Ovary (tissue), 9 donors: ENCODE data around the gene SDR39U1. TPM values are rescaled to one million over a fixed set of nuclear protein-coding genes. Genes with fewer than 3 reads are reported as not detected.

Source experiments
- DNase-seq, 5 donors: peaks; one replicate each; pipeline ENCODE4 v3.0.0-alpha.2; 2019 to 2020
- H3K27ac ChIP-seq, 2 donors: fragments of 200-600 bp; one replicate each; pipeline versions ENCODE4 v1.5.1 to v1.8.0; 2019 to 2022
- H3K27me3 ChIP-seq: fragments of 200-600 bp; one replicate; pipeline ENCODE4 v1.8.0; 2022
- H3K36me3 ChIP-seq: fragments of 200-600 bp; sonication (generic); one replicate; pipeline ENCODE4 v1.5.1; 2019
- H3K4me1 ChIP-seq: one replicate; pipeline ENCODE4 v1.8.1; 2013; ENCODE audit warnings: mild to moderate bottlenecking, moderate library complexity; ENCODE audit not compliant: insufficient read depth
- H3K4me3 ChIP-seq: fragments of 200-600 bp; sonication (generic); one replicate; pipeline ENCODE4 v1.5.1; 2017
- H3K9me3 ChIP-seq, 2 donors: fragments of 200-600 bp in 1 of 2; sonication (generic) in 1 of 2; one replicate each; pipeline versions ENCODE4 v1.5.1 to v1.8.1; 2013 to 2019; ENCODE audit warnings: mild to moderate bottlenecking in 1 of 2, moderate library complexity in 1 of 2
- CTCF ChIP-seq, 3 donors: fragments of 450-650 bp in 2 of 3; fragments of 200-600 bp in 1 of 3; IDR thresholded peaks; one replicate each; pipeline versions ENCODE4 v1.5.1 to v1.8.0; 2016 to 2022; ENCODE audit warnings: antibody characterized with exemption in 3 of 3, mild to moderate bottlenecking in 1 of 3
- EP300 ChIP-seq: sonication (generic); formaldehyde crosslinking; IDR thresholded peaks from one replicate; pipeline ENCODE4 v1.6.1; 2017; ENCODE audit warnings: antibody characterized with exemption
- POLR2A ChIP-seq: fragments of 450-650 bp; IDR thresholded peaks from one replicate; pipeline ENCODE4 v1.6.1; 2017; ENCODE audit warnings: antibody characterized with exemption, mild to moderate bottlenecking, moderate library complexity
- WGBS, 3 donors: extraction: QIAGEN DNeasy Blood & Tissue Kit in 1 of 3; methylation state at CpG; one replicate each; pipeline versions ENCODE4 v1.1.5 to v1.1.7; 2013 to 2017; 5-methylcytosine and 5-hydroxymethylcytosine counted together
- intact Hi-C, 4 donors: fragments of 100-400 bp; cut with DNase I; formaldehyde crosslinking; loops; one replicate each; pipeline versions ENCODE4 v1.11.0 to v1.15.1; 2022 to 2023
- polyA plus RNA-seq, 2 donors: library from polyadenylated mRNA; stranded (reverse); fragments of 200-250 nt in 1 of 2; fragments of 350-450 nt in 1 of 2; fragmentation: Illumina TruSeq in 1 of 2; extraction: RNeasy Lipid Tissue Mini Kit (QIAGEN cat#74804) in 1 of 2; gene quantifications; one replicate each; pipeline ENCODE4 v1.2.3, GENCODE V29; 2013 to 2014
- total RNA-seq, 7 donors: library from RNA; depleted of rRNA in 2 of 7; stranded (reverse); fragments of >200 nt in 2 of 7; fragmentation: NEBNext Ultra II Directional in 3 of 7; extraction: Animal tissue kit (Norgen Biotek cat#: 25700) in 3 of 7; gene quantifications; one replicate each; pipeline versions ENCODE4 v1.1.0 to v1.2.4, GENCODE V29; 2016 to 2023
- donor health status: DM: no; HTN: no; CAD: no; lungs with moderate emphysema.
- donor health status: DM: no; HTN: no; CAD: no.
- donor health status: Bipolar disorder and iron deficiency.
- donor health status: DM: yes; HTN: yes; CAD: no.
- donor health status: DM: no; HTN: no; CAD: no.
- donor health status: DM: yes; HTN: yes; CAD: no.

SDR39U1 gene
- total and polyA plus RNA-seq, 9 donors = 33.4 to 68.8 (median 62.4) TPM

DNA sequence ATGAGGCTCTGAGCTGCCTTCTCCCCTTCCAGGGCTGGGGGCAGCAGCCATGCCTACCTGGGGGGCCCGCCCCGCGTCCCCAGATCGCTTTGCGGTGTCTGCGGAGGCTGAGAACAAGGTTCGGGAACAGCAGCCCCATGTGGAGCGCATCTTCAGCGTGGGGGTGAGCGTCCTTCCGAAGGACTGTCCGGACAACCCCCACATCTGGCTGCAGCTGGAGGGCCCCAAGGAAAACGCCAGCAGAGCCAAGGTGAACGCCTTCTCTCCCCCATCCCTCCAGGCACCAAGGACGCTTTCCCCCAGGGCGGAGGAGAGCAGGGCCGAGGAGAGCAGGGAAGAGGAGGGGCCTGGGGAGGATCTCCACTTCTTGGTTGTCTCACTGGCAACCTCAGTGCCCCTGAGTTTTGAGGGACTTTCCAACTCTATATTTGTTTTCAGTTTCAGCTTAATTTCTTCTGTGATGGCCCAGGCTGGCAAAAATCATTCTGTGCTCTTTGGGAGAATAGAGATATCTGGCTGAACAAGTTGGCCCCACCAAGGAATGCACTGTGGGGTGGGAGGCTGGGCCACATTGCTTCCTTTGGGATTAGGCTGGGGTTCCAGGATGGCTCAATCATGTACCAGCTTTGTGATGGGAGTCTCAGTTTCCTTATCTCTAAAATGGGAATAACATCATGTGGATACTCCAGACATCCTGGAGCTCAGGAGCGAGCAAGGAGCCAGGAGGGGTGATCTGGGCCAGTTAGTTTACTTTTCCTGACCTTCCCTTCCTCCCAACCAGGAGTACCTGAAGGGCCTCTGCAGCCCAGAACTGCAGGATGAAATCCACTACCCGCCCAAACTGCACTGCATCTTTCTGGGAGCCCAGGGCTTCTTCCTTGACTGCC, 11.7 kb downstream of the SDR39U1 start:
- Histone ChIP-seq H3K4me1 (peaks cover 11% of the 10 kb centered on the region), H3K27me3 (no peaks in the 10 kb centered on the region), H3K9me3 (no peaks in the 10 kb centered on the region), H3K4me3 (peak overlapping the region; percentile 71), H3K27ac (peak overlapping the region; percentile 92 to 99), H3K36me3 (no peaks in the 10 kb centered on the region)
- 3 to 6% (median 3%) methylated on average over 13 to 19 of the region's 19 CpGs for WGBS, 3 donors
- peak; percentile 61 to 82 (median 72) for DNase-seq
- TF ChIP-seq CTCF (IDR thresholded peaks at IDR 0.05) (no peak), POLR2A (no peak), EP300 (no peak)
- intact Hi-C loops = loop anchor here in 3 of 4 donors (2.0 to 5.0 kb wide), 3 partner anchors 64 to 189 kb away; partner anchors contain the start of gene TINF2 (in 1 of the 3)

DNA sequence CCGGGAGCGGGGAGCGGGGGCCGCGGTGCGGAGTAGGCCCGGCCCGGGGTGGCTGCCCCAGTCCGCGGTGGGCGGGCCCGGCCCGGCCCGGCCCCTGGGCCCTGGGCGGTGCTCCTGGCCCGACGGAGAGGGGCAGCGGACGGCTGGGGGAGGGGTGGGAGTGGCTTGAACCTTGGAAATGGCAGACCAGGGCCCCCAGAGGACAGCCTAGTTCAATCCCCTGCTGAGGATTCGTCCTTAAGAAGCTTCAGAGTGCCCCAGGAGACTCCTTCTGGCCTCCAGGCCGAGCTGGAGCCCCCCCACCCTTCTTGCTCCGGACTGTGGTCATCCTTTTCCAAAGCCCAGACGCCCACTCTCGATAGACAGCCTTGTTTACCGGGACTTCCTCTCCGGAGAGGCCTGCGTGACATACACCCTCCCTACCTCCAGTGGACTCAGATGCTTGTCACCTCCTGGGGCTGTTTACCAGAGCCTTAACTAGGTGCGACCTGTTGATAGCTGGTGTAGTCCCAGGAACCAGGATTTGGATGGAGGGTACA, 12.4 kb downstream of the SDR39U1 start:
- DNase-seq = peak; percentile 84 to 90 (median 88)
- Histone ChIP-seq H3K4me3 (peak overlapping the region; percentile 71), H3K36me3 (no peaks in the 10 kb centered on the region), H3K27ac (peak overlapping the region; percentile 92 to 99), H3K27me3 (no peaks in the 10 kb centered on the region), H3K9me3 (no peaks in the 10 kb centered on the region), H3K4me1 (peaks cover 11% of the 10 kb centered on the region)
- intact Hi-C loops = loop anchor here in 3 of 4 donors (2.0 to 5.0 kb wide), 3 partner anchors 63 to 188 kb away; partner anchors contain the start of gene TINF2 (in 1 of the 3)
- 0 to 1% (median 0%) methylated on average over 8 to 28 of the region's 28 CpGs for WGBS, 3 donors
- TF ChIP-seq EP300 (no peak), POLR2A (no peak), CTCF (IDR thresholded peaks at IDR 0.05) (no peak)

DNA sequence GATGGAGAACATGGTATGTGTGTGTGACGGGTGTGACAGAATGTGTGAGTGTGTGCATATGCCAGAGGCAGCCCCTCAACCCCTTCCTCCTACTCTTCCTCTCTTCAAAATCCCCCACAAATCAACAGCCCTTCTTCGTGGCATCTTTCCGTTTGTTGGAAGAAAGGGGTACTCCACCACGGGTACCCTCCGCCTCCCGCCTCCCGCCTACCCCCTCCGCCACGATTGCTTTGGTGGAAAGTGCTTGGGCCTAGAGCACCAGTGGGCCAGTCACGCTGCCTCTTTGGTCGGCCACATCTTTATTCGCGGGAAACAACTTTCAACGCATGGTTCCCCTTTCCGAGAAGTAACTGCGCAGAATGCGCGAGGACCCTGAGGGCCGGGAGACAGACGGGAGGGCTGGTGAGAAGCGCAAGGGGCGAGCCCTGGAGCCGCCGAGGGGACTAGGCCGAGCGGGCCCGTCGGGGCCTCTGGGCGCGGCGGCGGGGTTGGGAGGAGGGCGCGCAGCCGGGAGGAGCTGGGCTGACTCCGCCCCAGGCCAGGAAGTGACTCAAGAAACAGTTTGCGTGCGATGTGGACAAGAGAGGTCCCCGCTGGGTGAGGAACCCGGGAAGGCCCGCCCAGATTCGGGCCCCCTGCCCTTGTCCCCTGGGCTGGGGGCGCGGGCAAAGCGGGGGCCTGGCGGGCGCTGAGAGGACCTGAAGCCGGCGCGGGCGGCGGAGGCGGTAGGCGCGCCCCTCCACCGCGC, 13.0 kb downstream of the SDR39U1 start, which contains the start of the genes CBLN3 and KHNYN:
CBLN3 (minus strand) TSS at position 274 of the 748 bp plus-strand sequence. CDS start 614 bp downstream, outside the sequence.
KHNYN (plus strand) TSS at position 560 of the 748 bp plus-strand sequence. CDS start 777 bp downstream, outside the sequence.
- no peaks in the 10 kb centered on the region for H3K27me3 ChIP-seq

More for the DNA sequence above, 13.0 kb downstream of the SDR39U1 start, which contains the start of the genes CBLN3 and KHNYN:
- Histone ChIP-seq H3K4me3 (peak within 1 kb of the TSS; percentile 71), H3K27ac (peak within 1 kb of the TSS; percentile 92 to 99), H3K4me1 (peaks cover 15% of the 10 kb centered on the region), H3K36me3 (no peaks in the 10 kb centered on the region), H3K9me3 (no peaks in the 10 kb centered on the region)
- peak; percentile 97 for TF ChIP-seq POLR2A
- peak; percentile 47 for TF ChIP-seq EP300
- TF ChIP-seq CTCF (IDR thresholded peaks at IDR 0.05) = peak in 2 of 3 donors; percentile 7 to 24
- 4 to 8% (median 7%) methylated on average over 35 to 57 of the region's 57 CpGs for WGBS, 3 donors
- intact Hi-C loops = loop anchor here (1.0 to 5.0 kb wide), 4 partner anchors 61 to 187 kb away; partner anchors contain the start of genes NFATC4 (in 1 of the 4) and TINF2 (in 1 of the 4)
- DNase-seq = peak; percentile 92 to 94 (median 93)
